Tibial nerve (tissue), 4 donors: ENCODE measurements around the gene AHR. TPM values are rescaled to one million over a fixed set of nuclear protein-coding genes. Genes with fewer than 3 reads are reported as not detected.

ENCODE experiments used
- DNase-seq, 2 donors: peaks; one replicate each; pipeline ENCODE4 v3.0.0-alpha.2; 2019; ENCODE audit warnings: low spot score in 2 of 2
- H3K27ac ChIP-seq, 4 donors: fragments of 200-600 bp; sonication (generic) in 3 of 4; one replicate each; pipeline ENCODE4 v1.5.1; 2017 to 2019; ENCODE audit warnings: mild to moderate bottlenecking in 1 of 4
- H3K27me3 ChIP-seq, 2 donors: fragments of 200-600 bp; sonication (generic) in 1 of 2; one replicate each; pipeline versions ENCODE4 v1.5.1 to v1.6.0; 2017 to 2019
- H3K36me3 ChIP-seq, 3 donors: fragments of 200-600 bp; sonication (generic); one replicate each; pipeline ENCODE4 v1.5.1; 2018 to 2019
- H3K4me1 ChIP-seq, 4 donors: fragments of 200-600 bp; sonication (generic) in 3 of 4; one replicate each; pipeline ENCODE4 v1.5.1; 2017 to 2019
- H3K4me3 ChIP-seq, 4 donors: fragments of 200-600 bp; sonication (generic) in 3 of 4; one replicate each; pipeline ENCODE4 v1.5.1; 2017 to 2019; ENCODE audit warnings: mild to moderate bottlenecking in 1 of 4, moderate library complexity in 1 of 4
- H3K9me3 ChIP-seq, 4 donors: fragments of 200-600 bp; sonication (generic) in 3 of 4; one replicate each; pipeline ENCODE4 v1.5.1; 2017 to 2019
- EP300 ChIP-seq, 2 donors: sonication (generic); formaldehyde crosslinking; IDR thresholded peaks; one replicate each; pipeline ENCODE4 v1.6.1; 2017; ENCODE audit warnings: antibody characterized with exemption in 2 of 2, mild to moderate bottlenecking in 1 of 2
- POLR2A ChIP-seq, 2 donors: fragments of 450-650 bp; IDR thresholded peaks; one replicate each; pipeline ENCODE4 v1.6.1; 2017; ENCODE audit warnings: antibody characterized with exemption in 2 of 2, mild to moderate bottlenecking in 2 of 2, moderate library complexity in 2 of 2
- WGBS, 2 donors: methylation state at CpG; one replicate each; pipeline ENCODE4 v1.1.5; 2018; 5-methylcytosine and 5-hydroxymethylcytosine counted together
- total RNA-seq, 4 donors: library from RNA; depleted of rRNA; stranded (reverse); fragments of >200 nt; gene quantifications; one replicate each; pipeline ENCODE4 v1.1.0, GENCODE V29; 2016
- TF ChIP-seq, protein P1 (sequence below), 5 experiments: fragments of 200-600 bp in 3 of 5; fragments of 450-650 bp in 2 of 5; sonication (generic) in 3 of 5; IDR thresholded peaks; one replicate each; pipeline ENCODE4 v1.5.1; 2016 to 2019; ENCODE audit warnings: antibody characterized with exemption in 5 of 5, mild to moderate bottlenecking in 3 of 5, moderate library complexity in 2 of 5

AHR gene
- total RNA-seq, 4 donors from 2014 or later = 188 to 372 (median 296) TPM

- no peak for TF ChIP-seq POLR2A (IDR thresholded peaks at IDR 0.05)
- TF ChIP-seq, protein P1, sequence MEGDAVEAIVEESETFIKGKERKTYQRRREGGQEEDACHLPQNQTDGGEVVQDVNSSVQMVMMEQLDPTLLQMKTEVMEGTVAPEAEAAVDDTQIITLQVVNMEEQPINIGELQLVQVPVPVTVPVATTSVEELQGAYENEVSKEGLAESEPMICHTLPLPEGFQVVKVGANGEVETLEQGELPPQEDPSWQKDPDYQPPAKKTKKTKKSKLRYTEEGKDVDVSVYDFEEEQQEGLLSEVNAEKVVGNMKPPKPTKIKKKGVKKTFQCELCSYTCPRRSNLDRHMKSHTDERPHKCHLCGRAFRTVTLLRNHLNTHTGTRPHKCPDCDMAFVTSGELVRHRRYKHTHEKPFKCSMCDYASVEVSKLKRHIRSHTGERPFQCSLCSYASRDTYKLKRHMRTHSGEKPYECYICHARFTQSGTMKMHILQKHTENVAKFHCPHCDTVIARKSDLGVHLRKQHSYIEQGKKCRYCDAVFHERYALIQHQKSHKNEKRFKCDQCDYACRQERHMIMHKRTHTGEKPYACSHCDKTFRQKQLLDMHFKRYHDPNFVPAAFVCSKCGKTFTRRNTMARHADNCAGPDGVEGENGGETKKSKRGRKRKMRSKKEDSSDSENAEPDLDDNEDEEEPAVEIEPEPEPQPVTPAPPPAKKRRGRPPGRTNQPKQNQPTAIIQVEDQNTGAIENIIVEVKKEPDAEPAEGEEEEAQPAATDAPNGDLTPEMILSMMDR (IDR thresholded peaks at IDR 0.05) = no peak
- no peak for TF ChIP-seq EP300 (IDR thresholded peaks at IDR 0.05)
- H3K4me1 ChIP-seq = peaks cover 0 to 99% (median 9%) of the 10 kb centered on the region in 4 donors
- peaks cover 0 to 58% (median 0%) of the 10 kb centered on the region in 3 donors for H3K36me3 ChIP-seq
- H3K27ac ChIP-seq = peak overlapping the region in 2 of 4 donors; percentile 22 to 58
- DNase-seq = no peak
- H3K4me3 ChIP-seq = no peak overlapping the region
- no peaks in the 10 kb centered on the region for H3K9me3 ChIP-seq
- no peaks in the 10 kb centered on the region for H3K27me3 ChIP-seq
Observed at GRCh38 chr7:17329440-17329839, 31.0 kb downstream of the AHR start.

DNA sequence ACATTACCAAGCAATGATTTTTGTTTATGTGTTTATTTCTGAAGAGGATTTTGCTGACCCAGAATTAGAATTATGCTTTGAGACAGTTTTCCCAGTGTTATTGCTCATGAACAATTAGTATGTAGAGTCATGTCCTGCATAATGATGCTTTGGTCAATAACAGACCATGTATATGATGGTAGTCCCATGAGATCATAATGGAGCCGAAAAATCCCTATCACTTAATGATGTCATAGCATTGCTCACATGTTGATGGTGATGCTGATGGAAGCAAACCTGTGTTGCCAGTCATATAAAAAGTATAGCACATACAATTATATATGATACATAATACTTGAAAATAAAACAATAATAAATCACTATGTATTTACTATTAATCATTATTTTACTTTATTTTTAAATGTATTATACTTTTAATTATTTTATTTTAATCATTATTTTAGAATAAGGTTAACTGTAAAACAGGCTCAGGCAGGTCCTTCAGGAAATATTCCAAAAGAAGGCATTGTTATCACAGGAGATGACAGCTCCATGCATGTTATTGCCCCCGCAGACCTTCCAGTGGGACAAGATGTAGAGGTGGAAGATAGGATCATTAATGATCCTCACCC, 33.5 kb downstream of the AHR start:
- no peaks in the 10 kb centered on the region for H3K27me3 ChIP-seq
- 74 to 76% methylated on average over 2 of the region's 2 CpGs for WGBS, 2 donors
- peaks cover 0 to 70% (median 4%) of the 10 kb centered on the region in 3 donors for H3K36me3 ChIP-seq

GRCh38 chr7:17333221-17333620, 34.8 kb downstream of the AHR start:
- H3K4me3 ChIP-seq = no peak overlapping the region
- H3K27ac ChIP-seq = peak overlapping the region in 2 of 4 donors; percentile 40 to 47
- peaks cover 0 to 79% (median 2%) of the 10 kb centered on the region in 4 donors for H3K4me1 ChIP-seq
- H3K9me3 ChIP-seq = no peaks in the 10 kb centered on the region
- no peaks in the 10 kb centered on the region for H3K27me3 ChIP-seq
- DNase-seq = no peak
- TF ChIP-seq POLR2A (IDR thresholded peaks at IDR 0.05) = no peak
- no peak for TF ChIP-seq EP300 (IDR thresholded peaks at IDR 0.05)
- TF ChIP-seq, protein P1 (IDR thresholded peaks at IDR 0.05) = no peak
- peaks cover 0 to 82% (median 4%) of the 10 kb centered on the region in 3 donors for H3K36me3 ChIP-seq

More for the DNA sequence above, 33.5 kb downstream of the AHR start:
- Histone ChIP-seq H3K27ac (peak overlapping the region in 2 of 4 donors; percentile 38 to 54), H3K4me3 (no peak overlapping the region), H3K9me3 (no peaks in the 10 kb centered on the region), H3K4me1 (peaks cover 0 to 92% (median 2%) of the 10 kb centered on the region in 4 donors)
- no peak for DNase-seq
- TF ChIP-seq EP300 (IDR thresholded peaks at IDR 0.05) (no peak), POLR2A (IDR thresholded peaks at IDR 0.05) (no peak)
- TF ChIP-seq, protein P1 (IDR thresholded peaks at IDR 0.05) = no peak

DNA sequence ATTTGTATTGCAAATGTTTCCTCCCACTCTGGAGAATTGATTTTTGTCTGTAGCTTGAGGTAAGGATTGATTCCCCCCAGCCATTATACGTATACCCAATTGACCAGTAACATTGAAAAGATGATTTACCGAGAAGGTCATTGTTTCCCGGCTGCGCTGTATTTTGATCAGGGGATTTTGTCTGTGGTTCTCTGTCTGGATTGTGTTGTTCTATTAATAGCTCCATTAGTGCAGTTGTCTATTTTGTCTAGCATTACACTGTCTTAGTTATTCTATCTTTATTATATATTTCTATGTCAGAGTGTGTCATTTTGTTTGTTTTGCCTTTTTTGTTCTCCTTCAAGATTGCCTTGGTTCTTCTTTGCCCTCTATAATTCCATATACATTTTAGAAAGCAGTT, 37.7 kb downstream of the AHR start:
- peaks cover 0 to 75% (median 12%) of the 10 kb centered on the region in 4 donors for H3K4me1 ChIP-seq
- 42 to 51% methylated on average over 4 of the region's 4 CpGs for WGBS, 2 donors
- TF ChIP-seq POLR2A (IDR thresholded peaks at IDR 0.05) = no peak
- TF ChIP-seq, protein P1 (IDR thresholded peaks at IDR 0.05) = no peak
- no peak for TF ChIP-seq EP300 (IDR thresholded peaks at IDR 0.05)
- H3K27me3 ChIP-seq = no peaks in the 10 kb centered on the region
- no peak overlapping the region for H3K4me3 ChIP-seq
- no peaks in the 10 kb centered on the region for H3K9me3 ChIP-seq
- DNase-seq = no peak
- peak overlapping the region in 2 of 4 donors; percentile 59 to 61 for H3K27ac ChIP-seq
- H3K36me3 ChIP-seq = peaks cover 0 to 85% (median 4%) of the 10 kb centered on the region in 3 donors

DNA sequence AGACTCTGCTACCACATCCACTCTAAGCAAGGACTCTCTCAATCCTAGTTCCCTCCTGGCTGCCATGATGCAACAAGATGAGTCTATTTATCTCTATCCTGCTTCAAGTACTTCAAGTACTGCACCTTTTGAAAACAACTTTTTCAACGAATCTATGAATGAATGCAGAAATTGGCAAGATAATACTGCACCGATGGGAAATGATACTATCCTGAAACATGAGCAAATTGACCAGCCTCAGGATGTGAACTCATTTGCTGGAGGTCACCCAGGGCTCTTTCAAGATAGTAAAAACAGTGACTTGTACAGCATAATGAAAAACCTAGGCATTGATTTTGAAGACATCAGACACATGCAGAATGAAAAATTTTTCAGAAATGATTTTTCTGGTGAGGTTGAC, 40.7 kb downstream of the AHR start:
- TF ChIP-seq POLR2A (IDR thresholded peaks at IDR 0.05) = no peak
- peak in 1 of 2 donors; percentile 57 for TF ChIP-seq EP300 (IDR thresholded peaks at IDR 0.05)
- peak overlapping the region in 3 of 4 donors; percentile 40 to 76 (median 75) for H3K27ac ChIP-seq

More for the DNA sequence above, 40.7 kb downstream of the AHR start:
- peak in 1 of 2 donors; percentile 45 for DNase-seq
- Histone ChIP-seq H3K4me1 (peaks cover 0 to 75% (median 22%) of the 10 kb centered on the region in 4 donors), H3K36me3 (peaks cover 0 to 57% (median 4%) of the 10 kb centered on the region in 3 donors), H3K4me3 (no peak overlapping the region), H3K27me3 (no peaks in the 10 kb centered on the region), H3K9me3 (no peaks in the 10 kb centered on the region)
- WGBS, 2 donors = 58 to 59% methylated on average over 2 of the region's 2 CpGs
